DND-41 (cell line): ENCODE results near the gene CATSPER3.

Experiments
- CTCF ChIP-seq: IDR thresholded peaks from 2 replicates; pipeline ENCODE4 v1.5.1; 2012; ENCODE audit warnings: borderline replicate concordance, low read length, moderate library complexity, mild to moderate bottlenecking; ENCODE audit not compliant: poor library complexity, severe bottlenecking; ENCODE audit errors: extremely low read depth
- EZH2 ChIP-seq: IDR thresholded peaks from 3 replicates; pipeline ENCODE4 v1.6.1; 2012; ENCODE audit warnings: borderline replicate concordance, low read depth, mild to moderate bottlenecking, moderate library complexity, low read length, inconsistent platforms; ENCODE audit not compliant: severe bottlenecking

- no peak for TF ChIP-seq CTCF
- TF ChIP-seq EZH2, result no peak
Measured at GRCh38 chr5:134949316-134949715, 18.4 kb upstream of the CATSPER3 start.
